ENCODE measurements around the gene TMEM63B. TPM values are rescaled to one million over a fixed set of nuclear protein-coding genes. Genes with fewer than 3 reads are reported as not detected.

Gene TMEM63B
- total and polyA plus RNA-seq, 9 of the 15 experiments (the other 6 are each of a cell fraction or from before 2014, with no cell fraction given): 0.14 to 39.4 (median 14.4) TPM

DNA sequence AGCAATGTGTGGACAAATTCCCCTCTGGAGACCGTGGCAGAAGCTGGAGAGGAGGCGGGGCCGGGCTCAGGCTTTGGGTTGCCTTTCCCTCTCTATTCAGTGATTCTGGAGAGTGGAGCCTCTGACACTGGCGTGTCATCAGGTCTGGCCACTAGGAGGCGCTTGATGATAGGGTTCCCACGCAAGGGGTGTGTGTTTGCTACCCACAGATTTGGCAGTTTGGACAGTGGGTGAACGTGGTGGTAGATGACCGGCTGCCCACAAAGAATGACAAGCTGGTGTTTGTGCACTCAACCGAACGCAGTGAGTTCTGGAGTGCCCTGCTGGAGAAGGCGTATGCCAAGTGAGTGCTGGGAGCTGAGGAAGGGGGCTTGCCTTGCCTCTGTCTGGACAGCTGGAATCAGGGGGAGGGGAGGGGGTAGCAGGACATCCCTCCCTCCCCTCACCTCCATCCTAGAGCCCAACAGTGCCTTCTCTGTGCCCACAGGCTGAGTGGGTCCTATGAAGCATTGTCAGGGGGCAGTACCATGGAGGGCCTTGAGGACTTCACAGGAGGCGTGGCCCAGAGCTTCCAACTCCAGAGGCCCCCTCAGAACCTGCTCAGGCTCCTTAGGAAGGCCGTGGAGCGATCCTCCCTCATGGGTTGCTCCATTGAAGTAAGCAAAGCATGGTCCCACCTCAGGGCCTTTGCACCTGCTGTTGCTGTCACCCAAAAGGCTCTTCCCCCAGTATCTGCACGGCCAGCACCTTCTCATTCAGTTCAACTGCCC is 45.6 kb downstream of the TMEM63B start (continued):
- no peak for TF ChIP-seq CBX2 (IDR thresholded peaks at IDR 0.05; ENCODE audit: insufficient read depth, low read length, poor library complexity, severe bottlenecking)
- no peak for TF ChIP-seq ZNF445 (CRISPR knock-in tag; IDR thresholded peaks at IDR 0.05; ENCODE audit: low read depth)
- no peak for TF ChIP-seq MXI1 (IDR thresholded peaks at IDR 0.05; ENCODE audit: low read depth, low read length)
- no peak for TF ChIP-seq ZNF23 (CRISPR knock-in tag; IDR thresholded peaks at IDR 0.05)
- TF ChIP-seq CHD4 (IDR thresholded peaks at IDR 0.05; ENCODE audit: insufficient read depth, insufficient replicate concordance, low read depth, low read length, poor library complexity, severe bottlenecking): no peak
- no peak for TF ChIP-seq SNRNP70 (optimal IDR thresholded peaks at IDR 0.05; ENCODE audit: low read depth, low read length)
- TF ChIP-seq ZNF174 (CRISPR knock-in tag; IDR thresholded peaks at IDR 0.05): no peak
- peak; percentile 52; the same call in 1 of the 2 replicates for TF ChIP-seq MTA3 (IDR thresholded peaks at IDR 0.05; ENCODE audit: borderline replicate concordance)
- TF ChIP-seq ZNF444 (CRISPR knock-in tag; IDR thresholded peaks at IDR 0.05): no peak
- TF ChIP-seq ATF1 (CRISPR knock-in tag; IDR thresholded peaks at IDR 0.05): no peak
- peak; percentile 75 for TF ChIP-seq ATF1 (tag; IDR thresholded peaks at IDR 0.05)
- TF ChIP-seq HMG20B (CRISPR knock-in tag; IDR thresholded peaks at IDR 0.05): no peak
- TF ChIP-seq HMGN3 (IDR thresholded peaks at IDR 0.05; ENCODE audit: borderline replicate concordance, extremely low read depth, insufficient read length, low read depth, low read length): no peak
- TF ChIP-seq CHAMP1 (IDR thresholded peaks at IDR 0.05): no peak
- no peak for TF ChIP-seq MLX (CRISPR knock-in tag; conservative IDR thresholded peaks at IDR 0.05)
- TF ChIP-seq NONO (IDR thresholded peaks at IDR 0.05; ENCODE audit: low read depth in 2 of 2, low read length in 1 of 2): peak in 1 of 2 experiments; percentile 63; a peak in 1 of 4 replicates
- no peak for TF ChIP-seq ZNF589 (CRISPR knock-in tag; IDR thresholded peaks at IDR 0.05; ENCODE audit: low read depth)
- TF ChIP-seq ARNT (IDR thresholded peaks at IDR 0.05): no peak
- TF ChIP-seq U2AF1 (optimal IDR thresholded peaks at IDR 0.05; ENCODE audit: low read depth, low read length): no peak
- no peak for TF ChIP-seq POLR2AphosphoS2 (IDR thresholded peaks at IDR 0.05; ENCODE audit: low read length)
- no peak for TF ChIP-seq POLR2A (conservative IDR thresholded peaks at IDR 0.05)
- TF ChIP-seq, protein P1, sequence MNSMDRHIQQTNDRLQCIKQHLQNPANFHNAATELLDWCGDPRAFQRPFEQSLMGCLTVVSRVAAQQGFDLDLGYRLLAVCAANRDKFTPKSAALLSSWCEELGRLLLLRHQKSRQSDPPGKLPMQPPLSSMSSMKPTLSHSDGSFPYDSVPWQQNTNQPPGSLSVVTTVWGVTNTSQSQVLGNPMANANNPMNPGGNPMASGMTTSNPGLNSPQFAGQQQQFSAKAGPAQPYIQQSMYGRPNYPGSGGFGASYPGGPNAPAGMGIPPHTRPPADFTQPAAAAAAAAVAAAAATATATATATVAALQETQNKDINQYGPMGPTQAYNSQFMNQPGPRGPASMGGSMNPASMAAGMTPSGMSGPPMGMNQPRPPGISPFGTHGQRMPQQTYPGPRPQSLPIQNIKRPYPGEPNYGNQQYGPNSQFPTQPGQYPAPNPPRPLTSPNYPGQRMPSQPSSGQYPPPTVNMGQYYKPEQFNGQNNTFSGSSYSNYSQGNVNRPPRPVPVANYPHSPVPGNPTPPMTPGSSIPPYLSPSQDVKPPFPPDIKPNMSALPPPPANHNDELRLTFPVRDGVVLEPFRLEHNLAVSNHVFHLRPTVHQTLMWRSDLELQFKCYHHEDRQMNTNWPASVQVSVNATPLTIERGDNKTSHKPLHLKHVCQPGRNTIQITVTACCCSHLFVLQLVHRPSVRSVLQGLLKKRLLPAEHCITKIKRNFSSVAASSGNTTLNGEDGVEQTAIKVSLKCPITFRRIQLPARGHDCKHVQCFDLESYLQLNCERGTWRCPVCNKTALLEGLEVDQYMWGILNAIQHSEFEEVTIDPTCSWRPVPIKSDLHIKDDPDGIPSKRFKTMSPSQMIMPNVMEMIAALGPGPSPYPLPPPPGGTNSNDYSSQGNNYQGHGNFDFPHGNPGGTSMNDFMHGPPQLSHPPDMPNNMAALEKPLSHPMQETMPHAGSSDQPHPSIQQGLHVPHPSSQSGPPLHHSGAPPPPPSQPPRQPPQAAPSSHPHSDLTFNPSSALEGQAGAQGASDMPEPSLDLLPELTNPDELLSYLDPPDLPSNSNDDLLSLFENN (IDR thresholded peaks at IDR 0.05; ENCODE audit: low read depth in 2 of 2, low read length in 2 of 2): peak; percentile 17 to 35; a peak in 1 of 4 replicates
